OCI-LY3 (cell line): ENCODE results near the gene LAMTOR3.

Experiments
- EZH2phosphoT487 ChIP-seq: fragments of 200-600 bp; shearing (Covaris generic); IDR thresholded peaks from 2 replicates; pipeline ENCODE4 v1.6.1; 2018; ENCODE audit warnings: antibody characterized with exemption, mixed run types, low read depth
- TF ChIP-seq, protein P1 (sequence below): fragments of 200-600, 300-600 bp; sonication (generic); IDR thresholded peaks from 2 replicates; pipeline ENCODE4 v1.5.1; 2014; ENCODE audit warnings: antibody characterized with exemption, low read length, low read depth

DNA sequence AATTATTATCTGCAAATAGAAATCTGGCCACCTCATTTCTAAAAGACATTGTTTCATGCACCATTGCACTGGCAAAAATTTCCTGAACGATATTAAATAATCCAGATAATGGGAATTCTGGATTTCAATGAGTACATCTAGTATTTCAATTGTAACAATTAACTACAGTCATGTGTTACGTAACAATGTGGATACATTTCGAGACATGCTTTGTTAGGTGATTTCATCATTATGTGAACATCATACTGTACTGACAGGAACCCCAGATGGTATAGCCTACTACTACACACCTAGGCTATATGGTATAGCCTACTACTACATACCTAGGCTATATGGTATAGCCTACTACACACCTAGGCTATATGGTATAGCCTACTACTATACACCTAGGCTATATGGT is 14.8 kb downstream of the LAMTOR3 start:
- TF ChIP-seq, protein P1, sequence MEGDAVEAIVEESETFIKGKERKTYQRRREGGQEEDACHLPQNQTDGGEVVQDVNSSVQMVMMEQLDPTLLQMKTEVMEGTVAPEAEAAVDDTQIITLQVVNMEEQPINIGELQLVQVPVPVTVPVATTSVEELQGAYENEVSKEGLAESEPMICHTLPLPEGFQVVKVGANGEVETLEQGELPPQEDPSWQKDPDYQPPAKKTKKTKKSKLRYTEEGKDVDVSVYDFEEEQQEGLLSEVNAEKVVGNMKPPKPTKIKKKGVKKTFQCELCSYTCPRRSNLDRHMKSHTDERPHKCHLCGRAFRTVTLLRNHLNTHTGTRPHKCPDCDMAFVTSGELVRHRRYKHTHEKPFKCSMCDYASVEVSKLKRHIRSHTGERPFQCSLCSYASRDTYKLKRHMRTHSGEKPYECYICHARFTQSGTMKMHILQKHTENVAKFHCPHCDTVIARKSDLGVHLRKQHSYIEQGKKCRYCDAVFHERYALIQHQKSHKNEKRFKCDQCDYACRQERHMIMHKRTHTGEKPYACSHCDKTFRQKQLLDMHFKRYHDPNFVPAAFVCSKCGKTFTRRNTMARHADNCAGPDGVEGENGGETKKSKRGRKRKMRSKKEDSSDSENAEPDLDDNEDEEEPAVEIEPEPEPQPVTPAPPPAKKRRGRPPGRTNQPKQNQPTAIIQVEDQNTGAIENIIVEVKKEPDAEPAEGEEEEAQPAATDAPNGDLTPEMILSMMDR: no peak
- no peak for TF ChIP-seq EZH2phosphoT487
